ENCODE measurements around the gene NDUFA7. TPM values are rescaled to one million over a fixed set of nuclear protein-coding genes. Genes with fewer than 3 reads are reported as not detected.
A peak's percentile ranks its signal among the peaks of the same experiment; 100 is the strongest.

The NDUFA7 gene
- total RNA-seq, 4 donors from 2014 or later = 14.5 to 44.2 (median 33.1) TPM

DNA sequence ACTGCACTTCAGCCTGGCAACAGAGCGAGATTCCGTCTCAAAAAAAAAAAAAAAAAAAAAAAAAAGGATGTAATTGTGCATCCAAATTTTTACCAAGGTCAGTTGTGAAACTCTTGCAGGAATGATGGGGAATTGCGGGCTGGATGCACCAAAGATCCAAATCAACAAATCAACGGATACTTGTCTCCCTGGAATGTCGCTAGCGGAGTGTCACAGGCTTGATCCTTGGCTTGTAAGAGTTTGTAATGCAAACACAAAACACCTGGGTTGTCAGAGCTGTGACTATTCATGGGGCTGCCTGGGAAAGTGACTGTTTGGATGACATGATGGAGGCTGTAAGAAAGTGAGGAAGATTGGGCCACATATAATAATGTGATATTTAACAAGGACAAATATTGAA lies 17.7 kb upstream of the NDUFA7 start:
- ATAC-seq (ENCODE audit: low FRiP score) (no peak), DNase-seq (ENCODE audit: low spot score) (no peak)
- TF ChIP-seq, protein P1, sequence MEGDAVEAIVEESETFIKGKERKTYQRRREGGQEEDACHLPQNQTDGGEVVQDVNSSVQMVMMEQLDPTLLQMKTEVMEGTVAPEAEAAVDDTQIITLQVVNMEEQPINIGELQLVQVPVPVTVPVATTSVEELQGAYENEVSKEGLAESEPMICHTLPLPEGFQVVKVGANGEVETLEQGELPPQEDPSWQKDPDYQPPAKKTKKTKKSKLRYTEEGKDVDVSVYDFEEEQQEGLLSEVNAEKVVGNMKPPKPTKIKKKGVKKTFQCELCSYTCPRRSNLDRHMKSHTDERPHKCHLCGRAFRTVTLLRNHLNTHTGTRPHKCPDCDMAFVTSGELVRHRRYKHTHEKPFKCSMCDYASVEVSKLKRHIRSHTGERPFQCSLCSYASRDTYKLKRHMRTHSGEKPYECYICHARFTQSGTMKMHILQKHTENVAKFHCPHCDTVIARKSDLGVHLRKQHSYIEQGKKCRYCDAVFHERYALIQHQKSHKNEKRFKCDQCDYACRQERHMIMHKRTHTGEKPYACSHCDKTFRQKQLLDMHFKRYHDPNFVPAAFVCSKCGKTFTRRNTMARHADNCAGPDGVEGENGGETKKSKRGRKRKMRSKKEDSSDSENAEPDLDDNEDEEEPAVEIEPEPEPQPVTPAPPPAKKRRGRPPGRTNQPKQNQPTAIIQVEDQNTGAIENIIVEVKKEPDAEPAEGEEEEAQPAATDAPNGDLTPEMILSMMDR (IDR thresholded peaks at IDR 0.05) = no peak

DNA sequence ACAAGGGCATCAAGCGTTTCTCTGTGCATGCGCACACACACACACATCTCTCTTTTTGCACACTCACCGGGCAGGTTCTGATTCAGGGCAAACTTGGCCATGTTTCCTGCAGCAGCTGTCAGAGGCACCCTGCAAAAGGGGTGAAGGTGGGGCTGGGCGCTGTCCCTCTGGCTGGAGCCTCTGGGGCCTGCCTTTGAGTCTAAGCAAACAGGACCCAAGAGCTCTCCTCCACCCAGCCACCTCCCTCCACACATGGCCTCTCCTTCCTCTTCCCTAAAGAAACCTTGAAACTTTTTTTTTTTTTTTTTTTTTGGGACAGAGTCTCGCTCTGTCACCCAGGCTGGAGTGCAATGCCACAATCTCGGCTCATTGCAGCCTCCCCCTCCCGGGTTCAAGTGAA lies 16.6 kb upstream of the NDUFA7 start:
- ATAC-seq (ENCODE audit: low FRiP score) (no peak), DNase-seq (ENCODE audit: low spot score) (no peak)
- TF ChIP-seq, protein P1 (IDR thresholded peaks at IDR 0.05) = no peak

DNA sequence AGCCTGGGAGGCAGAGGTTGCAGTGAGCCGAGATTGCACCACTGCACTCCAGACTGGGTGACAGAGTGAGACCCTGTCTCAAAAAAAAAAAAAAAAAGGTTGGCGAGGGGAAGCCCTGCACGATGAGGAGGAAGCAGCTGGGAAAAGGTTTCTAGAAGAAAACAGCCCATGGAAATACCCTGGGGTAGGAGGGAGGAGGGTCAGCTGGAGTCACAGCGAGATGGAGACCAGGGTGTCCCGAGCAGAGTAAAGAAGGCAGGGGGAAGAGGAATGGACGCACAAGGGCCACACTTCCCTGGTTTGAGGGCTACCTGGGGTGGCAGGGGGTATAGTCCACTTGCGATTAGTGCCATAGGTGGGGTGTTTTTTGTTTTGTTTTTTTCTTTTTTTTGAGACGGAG lies 15.5 kb upstream of the NDUFA7 start:
- ATAC-seq (ENCODE audit: low FRiP score) (no peak), DNase-seq (ENCODE audit: low spot score) (no peak)
- TF ChIP-seq, protein P1 (IDR thresholded peaks at IDR 0.05) = no peak

DNA sequence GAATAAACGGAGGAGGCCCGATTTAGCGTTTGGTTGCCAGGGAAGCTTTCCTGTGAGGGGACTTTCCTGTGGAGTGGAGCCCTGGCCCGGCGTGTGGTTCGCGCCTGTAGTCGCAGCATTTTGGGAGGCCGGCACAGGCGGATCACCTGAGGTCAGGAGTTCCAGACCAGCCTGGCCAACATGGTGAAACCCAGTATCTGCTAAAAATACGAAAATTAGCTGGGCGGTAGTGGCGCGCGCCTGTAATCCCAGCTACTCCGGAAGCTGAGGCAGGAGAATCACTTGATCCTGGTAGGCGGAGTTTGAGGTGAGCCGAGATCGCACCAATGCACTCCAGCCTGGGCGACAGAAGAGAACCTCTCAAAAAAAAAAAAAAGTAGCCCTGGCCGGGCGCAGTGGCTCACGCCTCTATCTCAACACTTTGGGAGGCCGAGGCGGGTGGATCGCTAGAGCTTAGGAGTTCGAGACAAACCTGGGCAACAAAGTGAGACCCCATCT lies 14.9 kb upstream of the NDUFA7 start:
- no peak for ATAC-seq (ENCODE audit: low FRiP score)

DNA sequence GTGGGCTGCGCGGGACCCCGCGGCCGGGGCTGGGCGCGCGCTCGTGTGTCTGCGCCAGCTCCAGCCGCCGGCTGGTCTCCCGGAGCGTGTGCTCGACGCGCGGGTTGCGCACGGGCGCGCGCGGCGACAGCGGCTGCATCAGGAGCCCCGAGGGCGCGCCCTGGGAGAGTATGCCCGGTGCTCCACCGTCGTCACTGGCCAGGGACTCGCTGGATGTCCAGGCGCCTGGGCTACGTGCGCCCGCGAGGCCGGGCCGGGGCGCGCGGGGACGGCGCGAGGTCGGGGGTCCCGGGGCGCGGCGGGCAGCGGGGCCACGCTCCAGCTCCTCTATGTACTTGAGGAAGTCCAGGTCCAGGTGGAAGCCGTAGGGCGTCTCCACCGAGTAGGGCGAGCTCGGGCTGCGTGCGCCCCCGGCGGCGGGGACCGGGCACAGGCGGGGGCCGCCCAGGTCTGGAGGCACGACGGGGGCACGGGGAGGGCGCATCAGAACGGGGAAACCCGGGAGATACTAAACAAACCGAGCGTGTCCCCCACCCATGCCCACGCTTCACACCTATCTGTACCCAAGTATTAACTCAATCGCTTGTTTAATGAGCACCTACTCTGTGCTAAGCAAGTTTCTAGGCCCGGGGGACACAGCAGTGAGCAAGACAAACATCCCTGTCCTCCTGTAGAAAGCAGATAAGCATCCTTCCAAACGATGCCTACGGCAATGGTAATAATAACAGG lies 14.3 kb upstream of the NDUFA7 start:
- DNase-seq (ENCODE audit: low spot score) (no peak), ATAC-seq (ENCODE audit: low FRiP score) (peak; percentile 13)
- TF ChIP-seq, protein P1 (IDR thresholded peaks at IDR 0.05) = no peak

More for the DNA sequence above, 14.9 kb upstream of the NDUFA7 start:
- no peak for DNase-seq (ENCODE audit: low spot score)
- TF ChIP-seq, protein P1 (IDR thresholded peaks at IDR 0.05) = no peak

DNA sequence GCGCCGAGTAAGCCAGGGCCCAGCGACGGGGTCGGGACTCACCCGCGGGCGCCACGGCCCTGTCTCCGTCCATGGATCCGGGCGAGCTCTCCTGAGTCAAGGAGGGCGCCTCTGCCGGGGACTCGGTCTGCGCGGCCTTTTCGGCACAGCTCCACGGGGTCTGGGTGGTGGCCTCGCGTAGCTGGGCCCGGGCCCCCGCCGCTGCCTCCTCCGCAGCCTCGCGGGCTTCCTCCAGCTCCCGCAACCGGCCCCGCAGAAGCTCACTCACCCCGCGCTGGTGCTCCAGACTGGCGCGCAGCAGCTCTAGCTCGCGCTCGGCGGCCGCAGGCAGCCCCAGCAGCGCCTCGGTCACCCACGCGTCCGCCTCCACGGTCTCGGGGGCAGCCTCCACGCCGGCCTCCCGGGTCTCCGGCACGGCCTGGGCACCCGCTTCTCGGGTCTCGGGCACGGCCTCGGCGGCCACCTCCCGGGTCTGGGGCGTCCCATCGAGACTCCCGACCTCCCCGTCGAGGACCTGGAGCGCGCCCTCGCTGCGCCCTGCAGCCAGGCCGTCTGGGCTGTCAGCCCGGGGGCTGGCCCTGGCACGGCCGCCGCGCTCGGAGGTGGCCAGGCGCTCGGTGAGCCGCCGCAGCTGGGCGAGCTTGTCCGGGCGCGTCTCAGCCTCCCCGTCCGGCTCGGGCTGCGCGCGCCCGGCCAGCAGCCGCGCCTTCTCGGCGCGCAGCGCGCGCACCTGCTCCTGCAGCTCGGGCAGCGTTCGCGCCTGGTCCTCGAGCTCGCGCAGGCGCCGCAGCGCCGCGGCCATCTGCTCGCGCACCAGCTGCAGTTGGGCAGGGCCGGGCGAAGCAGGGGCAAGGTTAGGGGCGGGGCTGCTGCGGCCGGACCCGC lies 13.5 kb upstream of the NDUFA7 start:
- ATAC-seq (ENCODE audit: low FRiP score) = peak; percentile 39
- no peak for DNase-seq (ENCODE audit: low spot score)
- TF ChIP-seq, protein P1 (IDR thresholded peaks at IDR 0.05) = no peak
